ENCODE results near the gene LNP1.
"Not testable (repeated sequence)": the region's sequence is repeated elsewhere in the genome, so short reads cannot be mapped to it uniquely, and the experiment has no call there.

Gene LNP1

DNA sequence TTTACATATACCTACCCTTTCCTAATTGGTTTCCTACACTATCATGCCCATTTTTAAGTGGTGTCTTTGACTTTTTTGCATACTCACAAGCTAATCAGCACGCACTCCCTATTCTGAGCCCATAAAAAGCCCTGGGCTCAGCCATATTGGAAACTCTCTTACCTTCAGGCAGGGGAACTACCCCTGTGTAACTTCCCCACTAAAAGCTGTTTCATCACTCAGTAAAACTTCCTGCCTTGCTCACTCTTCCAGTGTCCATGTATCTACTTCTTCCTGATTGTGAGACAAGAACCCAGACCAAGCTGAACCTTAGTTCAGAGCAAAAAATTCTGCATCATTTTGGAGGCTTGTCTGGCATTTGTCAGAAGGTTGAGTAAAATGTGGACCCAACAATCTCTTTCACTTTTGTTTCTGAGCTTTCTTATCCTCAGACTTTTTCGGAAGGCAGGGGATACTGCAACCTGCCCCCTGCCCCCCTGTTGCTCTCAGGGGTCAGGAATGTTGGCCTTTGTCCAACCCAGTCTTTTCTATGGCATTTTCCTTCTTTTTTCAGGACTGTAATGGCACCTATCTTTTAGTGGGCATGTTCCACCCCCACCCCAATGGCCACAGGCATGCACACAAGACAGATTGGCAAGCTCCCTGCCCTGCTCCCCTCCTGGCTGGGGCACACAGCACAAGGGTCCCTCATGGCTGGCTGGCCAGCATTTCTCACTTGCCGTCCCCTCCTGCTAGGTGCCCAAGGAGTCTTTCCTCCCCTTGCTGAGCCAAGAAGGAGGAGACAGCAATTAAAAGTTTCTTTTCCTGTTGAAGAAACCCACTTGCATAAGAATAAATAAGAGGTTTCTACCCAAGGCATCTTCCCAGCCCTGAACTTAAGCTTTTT, 64.8 kb downstream of the LNP1 start:
- no peak for DNase-seq
- H3K4me1 Mint-ChIP-seq = no peaks in the 10 kb centered on the region
- H3K36me3 Mint-ChIP-seq (ENCODE audit: low read depth) = peaks cover 4% of the 10 kb centered on the region
- H3K27ac Mint-ChIP-seq = no peak overlapping the region
- TF ChIP-seq, protein P1, sequence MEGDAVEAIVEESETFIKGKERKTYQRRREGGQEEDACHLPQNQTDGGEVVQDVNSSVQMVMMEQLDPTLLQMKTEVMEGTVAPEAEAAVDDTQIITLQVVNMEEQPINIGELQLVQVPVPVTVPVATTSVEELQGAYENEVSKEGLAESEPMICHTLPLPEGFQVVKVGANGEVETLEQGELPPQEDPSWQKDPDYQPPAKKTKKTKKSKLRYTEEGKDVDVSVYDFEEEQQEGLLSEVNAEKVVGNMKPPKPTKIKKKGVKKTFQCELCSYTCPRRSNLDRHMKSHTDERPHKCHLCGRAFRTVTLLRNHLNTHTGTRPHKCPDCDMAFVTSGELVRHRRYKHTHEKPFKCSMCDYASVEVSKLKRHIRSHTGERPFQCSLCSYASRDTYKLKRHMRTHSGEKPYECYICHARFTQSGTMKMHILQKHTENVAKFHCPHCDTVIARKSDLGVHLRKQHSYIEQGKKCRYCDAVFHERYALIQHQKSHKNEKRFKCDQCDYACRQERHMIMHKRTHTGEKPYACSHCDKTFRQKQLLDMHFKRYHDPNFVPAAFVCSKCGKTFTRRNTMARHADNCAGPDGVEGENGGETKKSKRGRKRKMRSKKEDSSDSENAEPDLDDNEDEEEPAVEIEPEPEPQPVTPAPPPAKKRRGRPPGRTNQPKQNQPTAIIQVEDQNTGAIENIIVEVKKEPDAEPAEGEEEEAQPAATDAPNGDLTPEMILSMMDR (IDR thresholded peaks at IDR 0.05) = no peak
- peaks cover under 1% of the 10 kb centered on the region for H3K27me3 Mint-ChIP-seq (ENCODE audit: low read depth, poor library complexity)
- no peak overlapping the region for H3K4me3 Mint-ChIP-seq
- peaks cover 38% of the 10 kb centered on the region for H3K9me3 Mint-ChIP-seq

DNA sequence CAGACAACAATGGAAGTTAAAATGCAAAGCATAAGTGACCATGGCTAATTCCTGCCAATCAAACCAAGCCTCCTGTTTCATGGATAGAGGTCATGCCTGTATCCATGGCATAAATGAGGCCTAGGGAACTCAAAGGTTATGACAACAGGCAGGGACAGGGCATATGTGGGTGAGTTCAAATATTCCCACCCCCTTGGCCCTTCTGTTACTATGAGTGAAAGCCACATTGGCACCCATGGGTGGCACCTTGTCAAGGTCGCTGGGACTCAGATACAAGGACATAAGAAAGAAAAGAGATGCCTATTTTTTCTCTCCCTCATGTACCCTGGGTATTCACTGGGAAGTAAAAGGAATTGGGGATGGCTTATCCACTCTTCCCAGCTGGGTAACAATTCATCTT, 65.8 kb downstream of the LNP1 start:
- H3K4me3 Mint-ChIP-seq = no peak overlapping the region
- TF ChIP-seq, protein P1 (IDR thresholded peaks at IDR 0.05) = no peak
- no peaks in the 10 kb centered on the region for H3K27me3 Mint-ChIP-seq (ENCODE audit: low read depth, poor library complexity)
- peaks cover 4% of the 10 kb centered on the region for H3K36me3 Mint-ChIP-seq (ENCODE audit: low read depth)
- H3K9me3 Mint-ChIP-seq = peaks cover 46% of the 10 kb centered on the region
- no peaks in the 10 kb centered on the region for H3K4me1 Mint-ChIP-seq
- H3K27ac Mint-ChIP-seq = no peak overlapping the region
- no peak for DNase-seq

DNA sequence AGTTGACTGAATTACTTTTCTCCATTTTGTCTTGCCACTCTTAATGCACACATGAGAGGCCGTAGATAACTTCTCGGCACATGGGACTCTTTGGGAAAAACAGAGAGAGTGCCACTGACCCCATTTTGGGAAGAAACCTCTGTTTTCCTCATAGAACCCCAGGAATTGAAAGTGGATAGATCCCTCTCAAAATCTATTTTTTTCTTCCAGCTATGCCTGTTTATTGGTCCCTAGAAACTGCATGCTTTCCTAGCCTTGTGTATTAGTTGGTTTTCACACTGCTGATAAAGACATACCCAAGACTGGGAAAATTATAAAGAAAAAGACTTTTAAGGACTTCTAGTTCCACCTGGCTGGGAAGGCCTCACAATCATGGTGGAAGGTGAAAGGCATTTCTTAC, 67.3 kb downstream of the LNP1 start:
- H3K4me3 Mint-ChIP-seq = no peak overlapping the region
- H3K27ac Mint-ChIP-seq = no peak overlapping the region
- DNase-seq = no peak
- no peaks in the 10 kb centered on the region for H3K4me1 Mint-ChIP-seq
- H3K36me3 Mint-ChIP-seq (ENCODE audit: low read depth) = peaks cover 4% of the 10 kb centered on the region
- H3K27me3 Mint-ChIP-seq (ENCODE audit: low read depth, poor library complexity) = no peaks in the 10 kb centered on the region
- peaks cover 50% of the 10 kb centered on the region for H3K9me3 Mint-ChIP-seq
- TF ChIP-seq, protein P1 (IDR thresholded peaks at IDR 0.05) = no peak

DNA sequence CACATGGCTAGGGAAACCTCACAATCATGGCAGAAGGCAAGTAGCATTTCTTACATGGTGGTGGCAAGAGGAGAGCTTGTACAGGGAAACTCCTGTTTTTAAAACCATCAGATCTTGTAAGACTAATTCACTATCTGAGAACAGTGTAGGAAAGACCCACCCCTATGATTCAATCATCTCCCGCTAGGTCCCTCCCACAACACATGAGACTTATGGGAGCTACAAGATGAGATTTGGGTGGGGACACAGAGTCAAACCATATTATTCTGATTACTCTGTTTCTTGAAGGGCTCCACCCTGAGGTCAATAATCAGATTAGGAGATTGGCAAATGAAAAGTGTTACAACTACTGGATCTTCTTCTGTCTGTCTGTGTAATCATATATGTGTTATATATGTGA, 69.6 kb downstream of the LNP1 start:
- Mint-ChIP-seq H3K4me1 (no peaks in the 10 kb centered on the region), H3K4me3 (no peak overlapping the region), H3K27ac (no peak overlapping the region), H3K36me3 (ENCODE audit: low read depth) (peaks cover 4% of the 10 kb centered on the region), H3K9me3 (peaks cover 55% of the 10 kb centered on the region), H3K27me3 (ENCODE audit: low read depth, poor library complexity) (no peaks in the 10 kb centered on the region)
- no peak for DNase-seq
- TF ChIP-seq, protein P1 (IDR thresholded peaks at IDR 0.05) = no peak

DNA sequence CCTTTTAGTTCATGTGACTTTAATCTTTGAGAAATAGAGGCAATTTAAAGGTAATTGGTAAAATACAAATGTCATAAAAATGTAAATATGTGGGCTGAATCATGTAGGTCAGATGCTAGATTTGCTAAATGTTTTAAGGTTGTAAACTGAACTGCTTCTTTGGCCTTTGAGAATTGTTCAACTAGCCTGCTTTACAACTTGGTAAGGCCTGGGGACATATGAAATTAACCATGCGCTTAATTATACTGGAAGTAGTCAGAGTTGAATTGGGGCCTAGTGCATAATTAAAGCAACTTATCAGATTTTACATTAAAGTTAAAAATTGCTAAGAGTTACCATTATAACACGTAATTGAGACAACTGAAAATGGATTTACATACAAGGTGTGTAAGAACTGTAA, 70.1 kb downstream of the LNP1 start:
- peaks cover 55% of the 10 kb centered on the region for H3K9me3 Mint-ChIP-seq
- H3K27ac Mint-ChIP-seq = no peak overlapping the region
- H3K4me3 Mint-ChIP-seq = no peak overlapping the region
- TF ChIP-seq, protein P1 (IDR thresholded peaks at IDR 0.05) = no peak
- no peaks in the 10 kb centered on the region for H3K27me3 Mint-ChIP-seq (ENCODE audit: low read depth, poor library complexity)
- H3K4me1 Mint-ChIP-seq = no peaks in the 10 kb centered on the region
- peaks cover 4% of the 10 kb centered on the region for H3K36me3 Mint-ChIP-seq (ENCODE audit: low read depth)
- no peak for DNase-seq

DNA sequence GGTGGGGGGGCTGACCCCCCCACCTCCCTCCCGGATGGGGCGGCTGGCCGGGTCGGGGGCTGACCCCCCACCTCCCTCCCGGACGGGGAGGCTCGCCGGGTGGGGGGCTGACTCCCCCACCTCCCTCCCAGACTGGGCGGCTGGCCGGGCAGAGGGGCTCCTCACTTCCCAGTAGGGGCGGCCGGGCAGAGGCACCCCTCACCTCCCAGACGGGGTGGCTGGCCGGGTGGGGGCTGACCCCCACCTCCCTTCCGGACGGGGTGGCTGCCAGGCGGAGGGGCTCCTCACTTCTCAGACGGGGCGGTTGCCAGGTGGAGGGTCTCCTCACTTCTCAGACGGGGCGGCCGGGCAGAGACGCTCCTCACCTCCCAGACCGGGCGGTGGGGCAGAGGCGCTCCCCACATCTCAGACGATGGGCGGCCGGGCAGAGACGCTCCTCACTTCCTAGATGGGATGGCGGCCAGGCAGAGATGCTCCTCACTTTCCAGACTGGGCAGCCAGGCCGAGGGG, 76.6 kb downstream of the LNP1 start:
- not testable (repeated sequence) for H3K36me3 Mint-ChIP-seq (ENCODE audit: low read depth); H3K4me1 Mint-ChIP-seq; H3K27me3 Mint-ChIP-seq (ENCODE audit: low read depth, poor library complexity); H3K4me3 Mint-ChIP-seq; DNase-seq; H3K27ac Mint-ChIP-seq
- peaks cover 24% of the 10 kb centered on the region for H3K9me3 Mint-ChIP-seq

DNA sequence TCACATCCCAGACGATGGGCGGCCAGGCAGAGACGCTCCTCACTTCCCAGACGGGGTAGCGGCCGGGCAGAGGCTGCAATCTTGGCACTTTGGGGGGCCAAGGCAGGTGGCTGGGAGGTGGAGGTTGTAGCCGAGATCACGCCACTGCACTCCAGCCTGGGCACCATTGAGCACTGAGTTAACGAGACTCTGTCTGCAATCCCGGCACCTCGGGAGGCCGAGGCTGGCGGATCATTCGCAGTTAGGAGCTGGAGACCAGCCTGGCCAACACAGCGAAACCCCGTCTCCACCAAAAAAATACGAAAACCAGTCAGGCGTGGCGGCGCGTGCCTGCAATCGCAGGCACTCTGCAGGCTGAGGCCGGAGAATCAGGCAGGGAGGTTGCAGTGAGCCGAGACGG, 77.2 kb downstream of the LNP1 start:
- not testable (repeated sequence) for H3K36me3 Mint-ChIP-seq (ENCODE audit: low read depth); H3K27me3 Mint-ChIP-seq (ENCODE audit: low read depth, poor library complexity); H3K4me1 Mint-ChIP-seq; H3K27ac Mint-ChIP-seq; H3K4me3 Mint-ChIP-seq; DNase-seq
- H3K9me3 Mint-ChIP-seq = peaks cover 24% of the 10 kb centered on the region

Data from nephron progenitor cell (in vitro differentiated cells).